Measurements from ENCODE around the gene BEND3.

GRCh38 chr6:107059606-107060005, 55.7 kb downstream of the BEND3 start:
- TF ChIP-seq, protein P1, sequence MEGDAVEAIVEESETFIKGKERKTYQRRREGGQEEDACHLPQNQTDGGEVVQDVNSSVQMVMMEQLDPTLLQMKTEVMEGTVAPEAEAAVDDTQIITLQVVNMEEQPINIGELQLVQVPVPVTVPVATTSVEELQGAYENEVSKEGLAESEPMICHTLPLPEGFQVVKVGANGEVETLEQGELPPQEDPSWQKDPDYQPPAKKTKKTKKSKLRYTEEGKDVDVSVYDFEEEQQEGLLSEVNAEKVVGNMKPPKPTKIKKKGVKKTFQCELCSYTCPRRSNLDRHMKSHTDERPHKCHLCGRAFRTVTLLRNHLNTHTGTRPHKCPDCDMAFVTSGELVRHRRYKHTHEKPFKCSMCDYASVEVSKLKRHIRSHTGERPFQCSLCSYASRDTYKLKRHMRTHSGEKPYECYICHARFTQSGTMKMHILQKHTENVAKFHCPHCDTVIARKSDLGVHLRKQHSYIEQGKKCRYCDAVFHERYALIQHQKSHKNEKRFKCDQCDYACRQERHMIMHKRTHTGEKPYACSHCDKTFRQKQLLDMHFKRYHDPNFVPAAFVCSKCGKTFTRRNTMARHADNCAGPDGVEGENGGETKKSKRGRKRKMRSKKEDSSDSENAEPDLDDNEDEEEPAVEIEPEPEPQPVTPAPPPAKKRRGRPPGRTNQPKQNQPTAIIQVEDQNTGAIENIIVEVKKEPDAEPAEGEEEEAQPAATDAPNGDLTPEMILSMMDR (IDR thresholded peaks at IDR 0.05) = no peak
- TF ChIP-seq POLR2A (IDR thresholded peaks at IDR 0.05) (no peak), POLR2AphosphoS5 (IDR thresholded peaks at IDR 0.05) (no peak), EP300 (IDR thresholded peaks at IDR 0.05) (no peak)

Measured in suprapubic skin (tissue), 4 donors.